ENCODE results near the gene RRAGC.

DNA sequence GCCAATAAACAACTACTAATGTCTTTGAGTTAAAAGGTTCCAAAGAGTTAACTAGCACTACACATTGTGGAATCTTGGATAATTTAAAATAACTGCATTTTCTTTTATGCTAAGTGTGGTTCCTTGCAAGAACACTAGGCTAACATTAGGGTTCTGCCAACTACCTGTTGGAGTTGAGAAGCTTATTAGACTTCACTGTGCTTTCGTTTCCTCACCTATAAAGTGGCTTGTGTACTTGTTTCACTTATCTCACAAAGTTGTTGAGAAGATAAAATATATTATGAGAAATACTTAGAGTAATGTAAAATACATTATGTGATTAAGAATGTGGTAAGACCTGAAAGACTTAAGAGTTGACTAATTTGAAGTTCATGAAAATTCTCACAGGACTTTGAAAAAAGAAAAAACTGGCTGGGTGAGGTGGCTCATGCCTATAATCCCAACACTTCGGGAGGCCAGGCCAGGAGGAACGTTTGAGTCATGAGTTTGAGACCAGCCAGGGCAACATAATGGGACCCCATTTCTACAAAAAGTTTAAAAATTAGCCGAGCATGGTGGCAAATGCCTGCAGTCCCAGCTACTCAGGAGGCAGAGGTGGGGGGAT, 5.6 kb upstream of the RRAGC start:
- TF ChIP-seq, protein P1, sequence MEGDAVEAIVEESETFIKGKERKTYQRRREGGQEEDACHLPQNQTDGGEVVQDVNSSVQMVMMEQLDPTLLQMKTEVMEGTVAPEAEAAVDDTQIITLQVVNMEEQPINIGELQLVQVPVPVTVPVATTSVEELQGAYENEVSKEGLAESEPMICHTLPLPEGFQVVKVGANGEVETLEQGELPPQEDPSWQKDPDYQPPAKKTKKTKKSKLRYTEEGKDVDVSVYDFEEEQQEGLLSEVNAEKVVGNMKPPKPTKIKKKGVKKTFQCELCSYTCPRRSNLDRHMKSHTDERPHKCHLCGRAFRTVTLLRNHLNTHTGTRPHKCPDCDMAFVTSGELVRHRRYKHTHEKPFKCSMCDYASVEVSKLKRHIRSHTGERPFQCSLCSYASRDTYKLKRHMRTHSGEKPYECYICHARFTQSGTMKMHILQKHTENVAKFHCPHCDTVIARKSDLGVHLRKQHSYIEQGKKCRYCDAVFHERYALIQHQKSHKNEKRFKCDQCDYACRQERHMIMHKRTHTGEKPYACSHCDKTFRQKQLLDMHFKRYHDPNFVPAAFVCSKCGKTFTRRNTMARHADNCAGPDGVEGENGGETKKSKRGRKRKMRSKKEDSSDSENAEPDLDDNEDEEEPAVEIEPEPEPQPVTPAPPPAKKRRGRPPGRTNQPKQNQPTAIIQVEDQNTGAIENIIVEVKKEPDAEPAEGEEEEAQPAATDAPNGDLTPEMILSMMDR (IDR thresholded peaks at IDR 0.05; ENCODE audit: insufficient read depth, low read length, poor library complexity, severe bottlenecking): no peak
- no peak for TF ChIP-seq EZH2phosphoT487 (conservative IDR thresholded peaks at IDR 0.05; ENCODE audit: low read length)

Data from SU-DHL-6 (cell line).